Dedifferentiated amniotic fluid mesenchymal stem cell (primary cell): Measurements from ENCODE around the gene MARS1.

Experiments
- DNase-seq: peaks from one replicate; pipeline ENCODE4 v3.0.0-alpha.2; 2016; ENCODE audit errors: extremely low spot score

Gene MARS1

GRCh38 chr12:57471661-57472060, 16.2 kb upstream of the MARS1 start:
- DNase-seq = no peak

GRCh38 chr12:57472391-57472790, 15.5 kb upstream of the MARS1 start:
- DNase-seq = no peak

- no peak for DNase-seq
Observed at GRCh38 chr12:57473392-57473791, 14.5 kb upstream of the MARS1 start.

- DNase-seq = no peak
Observed at GRCh38 chr12:57473886-57474285, 14.0 kb upstream of the MARS1 start.

GRCh38 chr12:57474430-57474829, 13.4 kb upstream of the MARS1 start:
- no peak for DNase-seq

GRCh38 chr12:57474862-57475261, 13.0 kb upstream of the MARS1 start:
- no peak for DNase-seq

- DNase-seq = no peak
Observed at GRCh38 chr12:57475271-57476161, 12.4 kb upstream of the MARS1 start.

- no peak for DNase-seq
Observed at GRCh38 chr12:57476162-57476992, 11.5 kb upstream of the MARS1 start.

GRCh38 chr12:57476993-57477709, 10.7 kb upstream of the MARS1 start:
- DNase-seq = no peak

- DNase-seq = no peak
Observed at GRCh38 chr12:57477710-57478681, 9.9 kb upstream of the MARS1 start.

GRCh38 chr12:57479043-57479375, 8.9 kb upstream of the MARS1 start:
- DNase-seq = no peak

GRCh38 chr12:57479376-57480115, 8.3 kb upstream of the MARS1 start, which contains the start of gene ARHGAP9:
ARHGAP9 (minus strand) TSS chr12:57479866; CDS start chr12:57479406, 460 bp downstream.
- DNase-seq = no peak

- no peak for DNase-seq
Observed at GRCh38 chr12:57481671-57482070, 6.2 kb upstream of the MARS1 start.

GRCh38 chr12:57483466-57483865, 4.4 kb upstream of the MARS1 start:
- DNase-seq = peak; percentile 55

- DNase-seq = no peak
Observed at GRCh38 chr12:57485695-57486094, 2.2 kb upstream of the MARS1 start.

GRCh38 chr12:57487055-57487596, 742 bp upstream of the MARS1 start:
- DNase-seq = no peak

GRCh38 chr12:57488402-57489156, 711 bp downstream of the MARS1 start:
- DNase-seq = no peak

- DNase-seq = no peak
Observed at GRCh38 chr12:57489157-57489641, 1.3 kb downstream of the MARS1 start.

- DNase-seq = no peak
Observed at GRCh38 chr12:57490126-57490525, 2.3 kb downstream of the MARS1 start.
